GM10847 (cell line): ENCODE measurements around the gene BCR.

Experiments used
- POLR2A ChIP-seq: IDR thresholded peaks from 2 replicates; pipeline ENCODE4 v1.6.1; 2011; ENCODE audit not compliant: insufficient read length; ENCODE audit errors: extremely low read depth

BCR gene

GRCh38 chr22:23236026-23236425 is 55.7 kb downstream of the BCR start:
- no peak for TF ChIP-seq POLR2A

DNA sequence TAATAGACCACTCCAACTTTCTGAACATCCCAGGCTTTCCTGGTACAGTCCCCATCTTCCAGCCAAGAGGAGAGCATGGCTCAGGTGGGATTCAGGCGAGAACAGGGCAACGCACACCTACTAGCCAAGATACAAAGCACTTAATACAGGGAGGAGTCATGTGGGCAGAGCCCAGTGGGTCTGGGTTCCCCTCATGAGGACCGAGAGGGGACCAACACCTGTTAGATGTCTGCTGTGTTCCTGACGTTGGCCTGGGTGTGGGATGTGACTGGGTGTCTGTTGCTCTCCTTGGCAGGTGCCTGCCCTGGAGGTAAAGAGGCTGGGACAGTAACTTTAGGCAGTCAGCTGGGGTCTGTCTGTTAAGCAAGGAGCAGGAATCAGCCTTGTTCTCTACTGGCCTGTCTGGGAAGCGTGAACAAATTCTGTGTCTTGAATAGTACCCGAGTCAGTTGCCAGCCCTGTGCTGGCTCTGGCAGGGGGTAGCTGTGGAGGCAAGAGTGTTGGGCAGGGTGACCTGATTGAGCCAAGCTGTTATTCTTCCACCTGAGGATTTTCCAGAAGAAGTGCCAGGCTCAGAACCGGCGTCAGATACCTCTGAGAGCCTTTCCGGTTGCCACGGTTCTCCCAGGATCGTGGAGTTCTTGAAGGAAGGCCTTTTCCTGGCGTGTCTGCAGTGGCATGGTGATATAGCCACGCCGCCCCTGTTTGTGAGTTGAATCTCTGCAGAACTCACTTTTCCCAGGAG is 56.3 kb downstream of the BCR start:
- TF ChIP-seq POLR2A: no peak

GRCh38 chr22:23237201-23237798 is 57.0 kb downstream of the BCR start:
- TF ChIP-seq POLR2A: no peak

DNA sequence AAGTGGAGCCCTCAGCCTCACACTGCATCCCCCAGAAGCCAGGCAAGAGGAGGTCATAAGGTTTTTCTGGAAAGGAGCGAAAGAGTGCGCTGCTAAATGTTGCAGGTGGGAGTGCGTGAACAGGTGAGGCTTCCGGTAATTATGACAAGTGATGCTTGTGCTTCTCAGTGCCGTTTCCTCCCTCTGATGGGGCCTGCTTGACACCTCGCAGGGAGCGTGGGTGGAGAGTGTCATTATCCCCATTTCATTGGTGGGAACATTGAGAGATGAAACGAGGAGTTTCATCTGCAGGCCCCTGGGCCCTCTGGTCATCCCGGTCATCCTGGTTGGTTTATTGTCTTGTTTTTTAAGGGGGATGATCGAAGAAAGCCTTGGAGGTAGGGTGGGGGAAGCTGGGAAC is 57.5 kb downstream of the BCR start:
- no peak for TF ChIP-seq POLR2A

DNA sequence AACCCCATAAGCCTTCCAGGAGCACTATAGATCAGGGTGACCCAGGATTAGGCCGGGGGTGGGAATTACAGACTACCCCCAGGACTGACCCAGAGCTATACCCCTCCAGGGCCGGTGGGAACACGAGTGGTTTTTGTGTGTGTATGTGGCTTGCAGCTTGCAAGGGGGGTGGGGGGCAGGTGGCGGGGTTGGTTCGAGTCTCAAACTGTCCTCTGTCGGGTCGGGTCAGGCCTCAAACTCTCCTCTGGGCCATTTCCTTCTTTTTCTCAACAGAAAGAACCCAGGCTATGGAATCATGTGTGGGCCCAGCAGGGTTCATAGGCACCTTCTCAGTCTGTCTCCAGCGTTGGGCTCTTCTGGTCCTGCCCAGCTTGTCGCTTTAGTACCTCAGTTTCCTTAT is 58.4 kb downstream of the BCR start:
- no peak for TF ChIP-seq POLR2A

GRCh38 chr22:23239429-23239828 is 59.1 kb downstream of the BCR start:
- TF ChIP-seq POLR2A: no peak

GRCh38 chr22:23240639-23241389 is 60.5 kb downstream of the BCR start:
- TF ChIP-seq POLR2A: no peak

GRCh38 chr22:23241562-23242472 is 61.5 kb downstream of the BCR start:
- TF ChIP-seq POLR2A: no peak

DNA sequence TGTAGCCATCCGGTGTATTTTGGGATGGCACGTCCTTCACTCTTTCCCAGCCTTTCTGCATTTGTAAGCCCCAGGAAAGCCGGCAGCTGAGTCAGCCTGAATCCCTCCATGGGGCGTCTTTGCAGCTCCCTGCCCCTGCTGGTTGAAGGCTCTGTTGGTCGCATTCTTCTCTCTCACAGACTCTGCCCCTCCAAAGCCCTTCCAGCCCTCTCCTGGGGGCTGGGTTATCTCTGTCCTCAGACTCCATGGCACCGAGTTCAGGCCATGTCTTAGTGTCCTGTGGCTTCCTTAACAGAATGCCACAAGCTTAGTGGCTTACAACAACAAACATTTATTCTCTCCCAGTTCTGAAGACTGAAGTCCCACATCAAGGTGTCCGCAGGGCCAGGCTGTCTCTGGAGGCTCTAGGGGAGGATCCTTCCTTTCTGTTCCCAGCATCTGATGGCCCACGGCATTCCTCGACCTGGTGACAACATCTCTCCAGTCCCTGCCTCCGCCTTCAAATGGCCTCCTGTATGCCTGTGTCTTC is 62.2 kb downstream of the BCR start:
- TF ChIP-seq POLR2A: no peak

DNA sequence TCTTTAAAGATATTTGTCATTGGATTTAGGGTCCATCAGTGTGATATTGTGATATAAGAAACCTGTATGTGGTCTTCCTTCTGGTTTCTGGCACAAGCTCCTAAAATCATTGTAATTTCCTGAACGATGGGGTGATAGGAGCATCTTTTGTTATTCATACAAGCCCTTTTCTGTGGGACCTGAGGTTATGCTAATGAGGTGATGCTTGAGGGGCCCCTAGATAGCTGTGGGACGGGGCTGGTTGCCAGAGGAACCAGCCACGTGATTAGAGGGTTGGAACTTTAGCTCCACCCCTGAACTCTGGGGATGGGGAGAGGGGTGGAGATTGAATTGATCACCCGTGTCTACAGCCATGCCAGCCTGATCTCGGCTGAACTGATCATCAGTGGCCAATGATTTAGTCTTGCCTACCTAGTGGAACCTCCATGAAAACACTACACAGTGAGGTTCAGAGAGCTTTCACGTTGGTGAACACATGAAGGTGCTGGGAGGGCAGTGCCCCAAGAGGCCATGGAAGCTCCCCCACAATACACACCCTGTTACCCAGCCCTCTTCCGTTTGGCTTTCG is 62.8 kb downstream of the BCR start:
- TF ChIP-seq POLR2A: no peak

- TF ChIP-seq POLR2A: no peak
These were observed 63.8 kb downstream of the BCR start for GRCh38 chr22:23243859-23244689.

GRCh38 chr22:23244690-23245044 is 64.4 kb downstream of the BCR start:
- no peak for TF ChIP-seq POLR2A

DNA sequence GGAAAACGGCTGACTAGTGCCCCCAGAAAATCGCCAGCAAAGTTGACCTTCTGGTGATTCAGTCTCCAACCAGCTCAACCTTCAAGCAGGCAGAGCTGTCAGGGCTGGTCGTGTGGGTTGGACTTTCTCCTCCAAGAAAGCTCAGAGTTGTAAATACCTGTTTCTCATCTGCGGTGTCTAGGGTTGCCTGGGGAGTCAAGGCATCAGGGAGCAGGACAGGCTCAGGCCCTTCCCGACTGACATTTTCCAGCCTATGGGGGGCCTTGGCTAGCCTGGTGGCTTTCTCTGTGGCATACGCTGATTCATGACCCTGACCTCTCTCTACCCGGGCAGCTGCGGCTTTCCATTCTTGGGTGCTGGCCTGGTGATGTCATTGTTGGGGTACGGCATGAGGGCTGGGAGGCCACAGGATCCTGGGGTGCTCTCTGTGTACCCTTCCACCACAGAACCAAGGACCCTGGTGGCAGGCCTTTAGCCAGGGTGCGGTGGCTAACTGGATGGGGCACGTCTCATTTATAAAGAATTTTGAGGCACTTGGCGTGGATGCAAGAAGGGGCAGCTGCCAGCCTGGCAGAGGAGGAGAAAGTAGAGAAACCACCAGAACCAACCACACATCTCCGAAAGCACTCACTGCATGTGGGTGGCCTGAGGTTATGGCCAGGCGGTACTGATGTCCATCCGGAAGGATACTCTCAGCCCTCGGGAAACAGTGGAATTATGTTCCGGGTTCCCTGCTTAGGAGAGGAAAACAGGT is 64.9 kb downstream of the BCR start:
- TF ChIP-seq POLR2A: no peak

DNA sequence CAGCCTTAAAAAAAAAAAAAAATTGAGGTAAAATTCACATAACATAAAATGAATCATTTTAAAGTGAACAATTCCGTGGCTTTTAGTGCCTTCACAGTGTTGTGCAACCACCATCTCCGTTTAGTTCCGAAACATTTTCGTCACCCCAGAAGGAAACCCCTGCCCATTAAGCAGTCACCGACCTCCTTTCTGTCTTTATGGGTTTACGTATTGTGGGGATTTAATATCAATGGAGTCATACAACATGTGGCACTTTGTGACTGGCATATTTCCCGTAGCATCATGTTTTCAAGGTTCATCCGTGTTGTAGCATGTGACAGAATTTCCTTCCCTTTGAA is 65.5 kb downstream of the BCR start:
- TF ChIP-seq POLR2A: no peak
